Cardiac muscle cell (in vitro differentiated cells and primary cell): ENCODE results near the gene ZNF641. TPM values are rescaled to one million over a fixed set of nuclear protein-coding genes. Genes with fewer than 3 reads are reported as not detected.
A peak's percentile ranks its signal among the peaks of the same experiment; 100 is the strongest.

ENCODE experiments used
- DNase-seq, 2 donors: peaks; one replicate each; pipeline versions ENCODE4 v3.0.0 to v3.0.0-alpha.2; 2010 to 2017; ENCODE audit warnings: low read depth in 1 of 2, low spot score in 1 of 2
- H3K27ac ChIP-seq: fragments of 200-600 bp; sonication (generic); 2 replicates; pipeline ENCODE4 v1.5.1; 2016
- H3K27me3 ChIP-seq: fragments of 200-600 bp; sonication (generic); 2 replicates; pipeline ENCODE4 v1.6.0; 2016; ENCODE audit warnings: control low read depth
- H3K36me3 ChIP-seq: fragments of 200-600 bp; sonication (generic); 2 replicates; pipeline ENCODE4 v1.5.1; 2016; ENCODE audit warnings: control low read depth
- H3K4me1 ChIP-seq: fragments of 200-600 bp; sonication (generic); 2 replicates; pipeline ENCODE4 v1.8.1; 2017; ENCODE audit warnings: low read depth, mild to moderate bottlenecking, mixed run types
- H3K4me3 ChIP-seq: fragments of 200-600 bp; sonication (generic); 2 replicates; pipeline ENCODE4 v1.5.1; 2016; ENCODE audit warnings: mild to moderate bottlenecking
- H3K9me3 ChIP-seq: fragments of 200-600 bp; sonication (generic); 2 replicates; pipeline ENCODE4 v1.5.1; 2017; ENCODE audit warnings: low read depth, mild to moderate bottlenecking, control low read depth
- polyA plus RNA-seq: library from polyadenylated mRNA; unstranded; fragments of >200 nt; fragmentation: Nextera tagmentation; extraction: Ambion mirVana; gene quantifications from 2 replicates; pipeline ENCODE4 v1.2.1, GENCODE V29; 2016
- total RNA-seq: library from RNA; depleted of rRNA; stranded (reverse); fragments of >200 nt; gene quantifications from 2 replicates; pipeline ENCODE4 v1.2.3, GENCODE V29; 2016
- TF ChIP-seq, protein P1 (sequence below): IDR thresholded peaks from 2 replicates; pipeline ENCODE4 v1.5.1; 2012; ENCODE audit warnings: low read depth, mild to moderate bottlenecking, low read length

The ZNF641 gene
- total and polyA plus RNA-seq, 2 experiments from 2014 or later: 5.3 to 12.5 TPM

DNA sequence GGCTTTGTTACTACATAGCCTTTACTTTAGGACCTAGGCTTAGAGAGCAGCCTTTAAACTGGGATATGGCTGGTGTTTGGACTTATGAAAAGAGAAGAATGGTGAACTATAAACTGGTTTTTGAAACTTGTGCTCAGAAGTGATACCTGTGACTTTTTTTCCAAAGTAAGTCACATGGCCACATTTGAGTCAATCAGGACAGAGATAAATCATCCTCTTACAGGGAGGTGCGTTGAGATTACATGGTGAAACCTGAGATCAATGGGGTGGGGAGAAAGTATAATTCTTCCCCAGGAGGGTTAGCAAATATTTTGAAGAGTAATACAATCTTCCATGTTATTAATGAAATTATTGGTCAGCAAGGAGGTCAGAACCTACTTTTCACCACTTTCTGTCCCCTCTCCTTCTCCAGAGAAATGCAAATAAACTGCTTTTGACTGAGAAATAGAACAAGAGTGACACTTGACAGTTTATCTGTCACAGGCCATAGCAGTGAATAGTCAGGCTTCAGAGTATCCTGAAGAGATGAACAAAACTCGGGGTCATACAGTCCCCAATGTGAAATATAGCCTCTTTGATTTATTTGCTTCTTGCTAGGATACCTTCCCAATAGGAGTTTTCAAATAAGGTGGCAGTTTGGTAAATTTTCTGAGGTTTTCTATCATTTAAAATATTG, 11.1 kb upstream of the ZNF641 start:
- TF ChIP-seq, protein P1, sequence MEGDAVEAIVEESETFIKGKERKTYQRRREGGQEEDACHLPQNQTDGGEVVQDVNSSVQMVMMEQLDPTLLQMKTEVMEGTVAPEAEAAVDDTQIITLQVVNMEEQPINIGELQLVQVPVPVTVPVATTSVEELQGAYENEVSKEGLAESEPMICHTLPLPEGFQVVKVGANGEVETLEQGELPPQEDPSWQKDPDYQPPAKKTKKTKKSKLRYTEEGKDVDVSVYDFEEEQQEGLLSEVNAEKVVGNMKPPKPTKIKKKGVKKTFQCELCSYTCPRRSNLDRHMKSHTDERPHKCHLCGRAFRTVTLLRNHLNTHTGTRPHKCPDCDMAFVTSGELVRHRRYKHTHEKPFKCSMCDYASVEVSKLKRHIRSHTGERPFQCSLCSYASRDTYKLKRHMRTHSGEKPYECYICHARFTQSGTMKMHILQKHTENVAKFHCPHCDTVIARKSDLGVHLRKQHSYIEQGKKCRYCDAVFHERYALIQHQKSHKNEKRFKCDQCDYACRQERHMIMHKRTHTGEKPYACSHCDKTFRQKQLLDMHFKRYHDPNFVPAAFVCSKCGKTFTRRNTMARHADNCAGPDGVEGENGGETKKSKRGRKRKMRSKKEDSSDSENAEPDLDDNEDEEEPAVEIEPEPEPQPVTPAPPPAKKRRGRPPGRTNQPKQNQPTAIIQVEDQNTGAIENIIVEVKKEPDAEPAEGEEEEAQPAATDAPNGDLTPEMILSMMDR: no peak
- no peaks in the 10 kb centered on the region for H3K27me3 ChIP-seq
- H3K36me3 ChIP-seq: no peaks in the 10 kb centered on the region
- H3K4me1 ChIP-seq: no peaks in the 10 kb centered on the region
- no peak overlapping the region for H3K4me3 ChIP-seq
- DNase-seq: no peak
- H3K9me3 ChIP-seq: no peaks in the 10 kb centered on the region
- H3K27ac ChIP-seq: no peak overlapping the region

DNA sequence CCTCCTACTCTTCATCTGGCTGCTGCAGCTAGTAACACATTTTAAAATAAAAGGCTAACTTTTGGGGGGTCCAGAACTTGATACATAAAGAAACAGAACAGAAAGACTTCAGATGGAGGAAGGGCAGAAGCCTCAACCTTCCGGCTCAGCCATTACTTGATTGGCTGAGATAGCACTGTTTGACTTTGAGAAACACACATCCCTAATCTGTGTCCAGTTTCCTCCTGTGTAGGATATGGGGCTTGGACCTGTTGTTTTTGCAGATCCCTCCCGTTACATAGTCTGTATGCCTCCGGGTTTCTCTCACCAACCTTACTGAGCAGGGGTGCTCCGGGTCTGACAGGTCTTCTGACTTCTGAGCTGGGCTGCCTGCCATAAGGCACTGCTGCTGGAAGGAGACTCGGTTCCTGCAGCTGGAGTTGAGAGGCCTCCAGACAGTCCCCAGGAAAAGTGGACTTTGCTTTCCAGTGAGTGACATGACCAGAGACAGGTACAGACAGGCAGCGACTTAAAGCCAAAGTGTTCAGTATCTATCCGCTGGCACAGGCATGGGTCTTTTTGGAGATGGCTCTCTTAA, 8.3 kb upstream of the ZNF641 start:
- Histone ChIP-seq H3K27ac (no peak overlapping the region), H3K27me3 (peaks cover 10% of the 10 kb centered on the region), H3K4me3 (no peak overlapping the region), H3K9me3 (no peaks in the 10 kb centered on the region), H3K4me1 (no peaks in the 10 kb centered on the region), H3K36me3 (no peaks in the 10 kb centered on the region)
- no peak for DNase-seq
- TF ChIP-seq, protein P1: no peak

DNA sequence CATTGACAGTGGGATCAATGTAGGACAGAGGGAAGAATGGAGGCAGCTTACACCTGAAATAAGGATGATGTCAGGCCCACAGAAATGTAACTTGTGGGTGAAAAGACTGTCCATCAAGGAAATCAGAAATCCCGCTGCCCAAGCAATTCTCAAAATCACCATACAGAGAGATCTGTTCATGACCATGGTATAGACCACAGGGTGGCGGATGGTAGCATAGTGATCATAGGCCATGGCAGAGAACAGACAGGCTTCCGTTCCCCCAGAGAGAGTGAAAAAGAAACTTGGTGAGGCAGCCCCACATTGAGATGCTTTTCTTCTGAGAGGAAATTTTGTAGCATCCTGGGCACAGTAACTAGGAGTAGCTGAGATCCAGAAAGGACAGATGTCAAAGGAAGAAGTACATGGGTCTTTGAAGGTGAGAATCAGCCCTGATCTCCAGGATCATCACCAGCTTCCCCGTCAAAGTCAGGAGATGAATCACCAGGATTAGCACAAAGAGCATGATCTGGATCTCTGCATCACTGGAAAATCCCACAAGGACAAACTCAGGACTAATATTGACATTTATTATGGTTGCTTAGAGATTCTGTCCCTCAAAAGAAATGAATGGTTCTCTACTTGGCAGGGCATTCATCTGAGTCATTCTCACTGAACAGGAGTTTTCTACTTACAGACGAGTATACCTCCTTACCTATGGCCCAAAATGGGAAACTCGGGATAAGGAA, 5.5 kb upstream of the ZNF641 start:
- TF ChIP-seq, protein P1: no peak
- H3K27me3 ChIP-seq: peaks cover 15% of the 10 kb centered on the region
- H3K4me3 ChIP-seq: no peak overlapping the region
- DNase-seq: no peak
- H3K36me3 ChIP-seq: no peaks in the 10 kb centered on the region
- no peak overlapping the region for H3K27ac ChIP-seq
- H3K9me3 ChIP-seq: no peaks in the 10 kb centered on the region
- no peaks in the 10 kb centered on the region for H3K4me1 ChIP-seq

DNA sequence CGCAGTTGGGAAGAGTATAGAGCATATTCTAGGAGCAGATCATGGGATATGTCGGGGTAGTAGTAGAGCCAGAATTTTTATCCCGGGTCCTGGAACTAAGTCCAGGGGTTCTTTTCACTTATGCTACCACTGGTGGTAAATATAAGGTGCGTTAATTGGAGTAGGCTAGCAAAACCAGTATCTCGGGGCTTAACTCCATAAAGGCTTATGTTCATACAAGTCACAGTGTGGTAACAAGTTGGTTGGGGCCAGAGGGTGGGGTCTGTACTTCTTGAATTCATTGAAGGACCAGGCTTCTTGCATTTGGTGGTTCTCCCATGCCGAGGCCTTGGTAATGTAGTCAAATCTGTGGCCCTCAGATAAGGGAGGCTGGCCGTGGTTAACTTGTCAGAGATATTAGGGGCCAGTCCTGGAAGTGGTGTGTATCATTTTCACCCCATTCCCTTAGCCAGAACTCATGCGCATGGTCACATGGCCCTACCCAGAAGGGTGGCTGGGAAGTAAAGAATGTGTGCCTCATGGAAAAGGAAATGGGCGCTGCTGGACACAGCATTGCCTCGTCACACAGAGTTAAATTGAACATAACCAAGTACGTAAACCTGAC, 1.5 kb upstream of the ZNF641 start:
- DNase-seq: no peak
- Histone ChIP-seq H3K4me1 (no peaks in the 10 kb centered on the region), H3K4me3 (peak overlapping the region; percentile 55), H3K9me3 (no peaks in the 10 kb centered on the region), H3K27me3 (peaks cover 15% of the 10 kb centered on the region), H3K27ac (no peak overlapping the region), H3K36me3 (peaks cover 6% of the 10 kb centered on the region)
- TF ChIP-seq, protein P1: no peak

DNA sequence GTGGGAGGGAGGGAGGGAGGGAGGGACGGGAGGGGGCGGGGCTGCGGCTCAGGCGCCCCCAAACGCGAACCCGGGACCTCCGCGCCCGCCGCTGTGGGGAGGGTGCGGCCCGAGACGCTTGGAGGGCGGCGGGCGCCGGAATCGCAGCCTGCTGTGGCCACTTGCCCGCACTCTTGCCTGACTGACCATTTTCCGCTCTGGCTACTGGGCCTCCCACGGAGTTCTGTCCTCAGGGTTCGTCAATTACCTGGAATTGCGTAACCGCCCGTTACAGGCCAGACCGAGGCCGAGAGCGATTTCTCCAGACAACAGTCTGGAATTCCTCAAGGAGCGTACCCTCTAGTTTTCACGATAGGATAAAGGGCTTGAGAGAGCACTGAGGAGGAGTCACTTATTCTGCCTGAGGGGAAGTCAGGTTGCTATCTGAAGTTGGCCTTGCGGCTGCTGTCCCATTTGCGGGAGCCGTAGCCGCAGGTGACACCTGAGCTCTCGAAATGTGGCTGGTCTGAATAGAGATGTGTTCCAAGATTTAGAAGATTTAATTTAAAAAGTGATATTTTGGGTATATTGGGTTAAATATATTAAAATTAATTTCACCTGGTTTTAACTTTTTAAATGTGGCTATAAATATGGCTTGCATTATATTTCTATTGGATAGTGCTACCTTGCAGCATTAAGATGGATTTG, 446 bp upstream of the ZNF641 start:
- no peaks in the 10 kb centered on the region for H3K4me1 ChIP-seq
- H3K36me3 ChIP-seq: peaks cover 8% of the 10 kb centered on the region
- H3K27ac ChIP-seq: peak overlapping the region; percentile 72
- H3K27me3 ChIP-seq: peaks cover 15% of the 10 kb centered on the region
- DNase-seq: peak; percentile 72 to 95
- H3K9me3 ChIP-seq: no peaks in the 10 kb centered on the region
- H3K4me3 ChIP-seq: peak overlapping the region; percentile 55
- TF ChIP-seq, protein P1: no peak
